Uterus (tissue), 2 donors: ENCODE data around the gene RANBP3.

Experiments used
- CTCF ChIP-seq, 4 experiments: fragments of 200-600 bp in 2 of 4; fragments of 450-650 bp in 2 of 4; sonication (generic) in 2 of 4; IDR thresholded peaks; one replicate each; pipeline ENCODE4 v1.5.1; 2016 to 2019; ENCODE audit warnings: antibody characterized with exemption in 4 of 4, mild to moderate bottlenecking in 2 of 4, moderate library complexity in 1 of 4
- POLR2A ChIP-seq, 2 donors: fragments of 450-650 bp; IDR thresholded peaks; one replicate each; pipeline ENCODE4 v1.6.1; 2016; ENCODE audit warnings: antibody characterized with exemption in 2 of 2, mild to moderate bottlenecking in 1 of 2, moderate library complexity in 1 of 2

- TF ChIP-seq CTCF (IDR thresholded peaks at IDR 0.05) = no peak
- TF ChIP-seq POLR2A (IDR thresholded peaks at IDR 0.05) = no peak
These were observed 1.2 kb downstream of the RANBP3 start for GRCh38 chr19:5976768-5977167.
